GM23338 (cell line): Measurements from ENCODE around the gene TMEM63C. TPM values are rescaled to one million over a fixed set of nuclear protein-coding genes. Genes with fewer than 3 reads are reported as not detected.

ENCODE experiments used
- ATAC-seq: fragments of 200-7000 bp; cut with Tn5 transposase; 3 replicates; pipeline ENCODE4 v1.9.1; 2020
- DNase-seq: peaks from one replicate; pipeline ENCODE4 v3.0.0-alpha.2; 2015; ENCODE audit warnings: low spot score
- H2AFZ ChIP-seq: fragments of 200-600 bp; sonication (generic); 2 replicates; pipeline ENCODE4 v1.8.0; 2016; ENCODE audit warnings: antibody characterized with exemption, mild to moderate bottlenecking, moderate library complexity
- H3F3A ChIP-seq: fragments of 200-600 bp; sonication (generic); replicated peaks from 2 replicates; pipeline ENCODE4 v1.8.0; 2017; ENCODE audit warnings: antibody characterized with exemption, mixed run types, low read depth
- H3K27ac ChIP-seq: fragments of 200-600 bp; sonication (generic); 2 replicates; pipeline ENCODE4 v1.6.1; 2016; ENCODE audit warnings: low read depth
- H3K27me3 ChIP-seq: fragments of 200-600 bp; sonication (generic); 2 replicates; pipeline ENCODE4 v1.8.0; 2016; ENCODE audit warnings: mild to moderate bottlenecking, mixed run types, moderate library complexity; ENCODE audit not compliant: insufficient read depth
- H3K36me3 ChIP-seq: fragments of 200-600 bp; sonication (generic); 2 replicates; pipeline ENCODE4 v1.8.0; 2016; ENCODE audit warnings: mild to moderate bottlenecking; ENCODE audit not compliant: insufficient read depth
- H3K4me1 ChIP-seq: fragments of 200-600 bp; sonication (generic); 2 replicates; pipeline ENCODE4 v1.8.0; 2016; ENCODE audit warnings: mild to moderate bottlenecking, moderate library complexity; ENCODE audit not compliant: insufficient read depth
- H3K4me2 ChIP-seq: fragments of 200-600 bp; sonication (generic); 2 replicates; pipeline ENCODE4 v1.7.1; 2017; ENCODE audit warnings: mixed run types
- H3K4me3 ChIP-seq: fragments of 200-600 bp; sonication (generic); 2 replicates; pipeline ENCODE4 v1.6.1; 2016; ENCODE audit warnings: mixed run types
- H3K79me2 ChIP-seq: fragments of 200-600 bp; sonication (generic); replicated peaks from 2 replicates; pipeline ENCODE4 v1.8.0; 2017; ENCODE audit warnings: mild to moderate bottlenecking; ENCODE audit not compliant: insufficient read depth
- H3K9me2 ChIP-seq: fragments of 200-600 bp; sonication (generic); 2 replicates; pipeline ENCODE4 v1.8.0; 2017; ENCODE audit not compliant: insufficient read depth
- H4K20me1 ChIP-seq: fragments of 200-600 bp; sonication (generic); replicated peaks from 2 replicates; pipeline ENCODE4 v1.8.0; 2017; ENCODE audit warnings: mild to moderate bottlenecking; ENCODE audit not compliant: insufficient read depth
- H3K27ac Mint-ChIP-seq: 2 replicates; pipeline ENCODE4 v1.8.0; 2020; ENCODE audit warnings: inconsistent platforms, mild to moderate bottlenecking, moderate library complexity, mixed read lengths
- H3K27me3 Mint-ChIP-seq: 3 replicates; pipeline ENCODE4 v1.8.0; 2022; ENCODE audit warnings: low read depth, mild to moderate bottlenecking, moderate library complexity, mixed read lengths, inconsistent platforms; ENCODE audit not compliant: insufficient read depth, poor library complexity
- H3K36me3 Mint-ChIP-seq: 3 replicates; pipeline ENCODE4 v1.8.0; 2021; ENCODE audit warnings: low read depth, mild to moderate bottlenecking, inconsistent platforms, moderate library complexity, mixed read lengths
- H3K4me1 Mint-ChIP-seq: 3 replicates; pipeline ENCODE4 v1.8.0; 2020; ENCODE audit warnings: mild to moderate bottlenecking, inconsistent platforms, mixed read lengths
- H3K4me3 Mint-ChIP-seq: 3 replicates; pipeline ENCODE4 v1.8.0; 2021; ENCODE audit warnings: moderate library complexity, mild to moderate bottlenecking, inconsistent platforms, mixed read lengths
- H3K9me3 Mint-ChIP-seq: 3 replicates; pipeline ENCODE4 v1.8.0; 2020; ENCODE audit warnings: moderate library complexity, mild to moderate bottlenecking, inconsistent platforms, mixed read lengths
- CTCF ChIP-seq, 2 experiments: fragments of 200-600 bp in 1 of 2; sonication (generic) in 1 of 2; conservative IDR thresholded peaks; 2 replicates each; pipeline versions ENCODE4 v1.5.1 to v1.6.1; 2016 to 2017; ENCODE audit warnings: antibody characterized with exemption in 2 of 2, low read depth in 2 of 2, mild to moderate bottlenecking in 2 of 2, moderate library complexity in 1 of 2
- EZH2phosphoT487 ChIP-seq: fragments of 200-600 bp; sonication (generic); IDR thresholded peaks from one replicate; pipeline ENCODE4 v1.8.1; 2018; ENCODE audit warnings: antibody characterized with exemption; ENCODE audit not compliant: unreplicated experiment
- NANOG ChIP-seq: IDR thresholded peaks from 2 replicates; pipeline ENCODE4 v1.6.1; 2016; ENCODE audit warnings: antibody characterized with exemption, borderline replicate concordance
- POLR2AphosphoS5 ChIP-seq: IDR thresholded peaks from 2 replicates; pipeline ENCODE4 v1.6.1; 2016; ENCODE audit warnings: antibody characterized with exemption, low read depth
- ZNF114 ChIP-seq: fragments of 250-450 bp; sonication (Bioruptor Pico); IDR thresholded peaks from 2 replicates; pipeline ENCODE4 v1.5.0; 2020; ENCODE audit warnings: mild to moderate bottlenecking, moderate library complexity
- ZNF331 ChIP-seq: fragments of 250-450 bp; sonication (Bioruptor Pico); IDR thresholded peaks from 2 replicates; pipeline ENCODE4 v1.5.0; 2020; ENCODE audit warnings: low read depth, mild to moderate bottlenecking, moderate library complexity
- ZNF462 ChIP-seq: fragments of 250-450 bp; sonication (Bioruptor Pico); IDR thresholded peaks from 2 replicates; pipeline ENCODE4 v1.5.0; 2020; ENCODE audit warnings: mild to moderate bottlenecking, moderate library complexity
- polyA plus RNA-seq: library from polyadenylated mRNA; unstranded; fragments of >200 nt; fragmentation: Nextera tagmentation; extraction: Ambion mirVana; gene quantifications from 2 replicates; pipeline ENCODE4 v1.2.1, GENCODE V29; 2016
- total RNA-seq: library from RNA; depleted of rRNA; stranded (reverse); fragments of >200 nt; shearing (Covaris generic); gene quantifications from 2 replicates; pipeline ENCODE4 v1.2.3, GENCODE V29; 2014

Gene TMEM63C
- total and polyA plus RNA-seq, 2 experiments from 2014 or later = 2.1 to 6.3 TPM

- Mint-ChIP-seq H3K9me3 (no peaks in the 10 kb centered on the region), H3K36me3 (no peaks in the 10 kb centered on the region), H3K27ac (no peak overlapping the region; the same call in 1 of the 2 replicates), H3K4me1 (peaks cover 27% of the 10 kb centered on the region), H3K4me3 (no peak overlapping the region), H3K27me3 (peaks cover 15% of the 10 kb centered on the region)
- H3F3A ChIP-seq = no peaks in the 10 kb centered on the region
- H3K4me2 ChIP-seq = no peak overlapping the region
- no peak overlapping the region for H2AFZ ChIP-seq
- no peaks in the 10 kb centered on the region for H3K27me3 ChIP-seq
- peaks cover 13% of the 10 kb centered on the region; the same call in 1 of the 2 replicates for H3K4me1 ChIP-seq
- H3K36me3 ChIP-seq = no peaks in the 10 kb centered on the region
- DNase-seq (peak; percentile 29), ATAC-seq (peak; percentile 34)
- no peak overlapping the region for H3K27ac ChIP-seq
- no peaks in the 10 kb centered on the region for H3K9me2 ChIP-seq
- H4K20me1 ChIP-seq = no peaks in the 10 kb centered on the region; the same call in 1 of the 2 replicates
- H3K4me3 ChIP-seq = no peak overlapping the region
- TF ChIP-seq POLR2AphosphoS5 (no peak), ZNF114 (no peak), ZNF331 (no peak), EZH2phosphoT487 (no peak), ZNF462 (no peak), CTCF (conservative IDR thresholded peaks at IDR 0.05; ENCODE audit: low read depth in 2 of 2) (peak; percentile 27 to 56), NANOG (no peak)
- H3K79me2 ChIP-seq = no peaks in the 10 kb centered on the region
These were observed 18.9 kb downstream of the TMEM63C start for GRCh38 chr14:77200406-77200985.
